ENCODE data around the gene NOP9.

- TF ChIP-seq CTCF (IDR thresholded peaks at IDR 0.05; ENCODE audit: borderline replicate concordance, extremely low read depth, low read length, poor library complexity, severe bottlenecking) (no peak), EZH2 (IDR thresholded peaks at IDR 0.05; ENCODE audit: borderline replicate concordance, low read depth, low read length, severe bottlenecking) (no peak)
Observed at GRCh38 chr14:24252289-24253124, 47.1 kb upstream of the NOP9 start.
